Measurements from ENCODE around the gene REP15. TPM values are rescaled to one million over a fixed set of nuclear protein-coding genes. Genes with fewer than 3 reads are reported as not detected.
A peak's percentile ranks its signal among the peaks of the same experiment; 100 is the strongest.

REP15 gene
- total RNA-seq, 1 donor from 2014 or later: 0.35 TPM

GRCh38 chr12:27709212-27709931 is 13.1 kb downstream of the REP15 start:
- Mint-ChIP-seq H3K36me3 (ENCODE audit: low read depth) (peaks cover 26% of the 10 kb centered on the region), H3K9me3 (no peaks in the 10 kb centered on the region), H3K4me1 (peaks cover 26% of the 10 kb centered on the region), H3K4me3 (no peak overlapping the region), H3K27me3 (no peaks in the 10 kb centered on the region), H3K27ac (no peak overlapping the region)
- no peak for TF ChIP-seq CTCF (IDR thresholded peaks at IDR 0.05)
- ATAC-seq (ENCODE audit: low read depth) (no peak), DNase-seq (no peak)
- ChIA-PET POLR2A (interaction anchor here (1.3 to 3.4 kb wide), 2 partner anchors 70 to 186 kb away, joined by 3 to 26 read pairs; partner anchors contain the start of genes KLHL42 and MANSC4), CTCF (no interaction called here)
- intact Hi-C loops (cut with micrococcal nuclease): no loop called here

- ATAC-seq (ENCODE audit: low read depth): peak; percentile 35
- H3K36me3 Mint-ChIP-seq (ENCODE audit: low read depth): peaks cover 29% of the 10 kb centered on the region
- H3K27ac Mint-ChIP-seq: peak overlapping the region; percentile 99
- no peaks in the 10 kb centered on the region for H3K27me3 Mint-ChIP-seq
- ChIA-PET POLR2A (interaction anchor here (1.3 to 3.4 kb wide), 2 partner anchors 70 to 187 kb away, joined by 3 to 26 read pairs; partner anchors contain the start of genes KLHL42 and MANSC4), CTCF (no interaction called here)
- peaks cover 29% of the 10 kb centered on the region for H3K4me1 Mint-ChIP-seq
- no peak for TF ChIP-seq CTCF (IDR thresholded peaks at IDR 0.05)
- H3K9me3 Mint-ChIP-seq: no peaks in the 10 kb centered on the region
- intact Hi-C loops (cut with micrococcal nuclease): loop anchor here (1.0 to 5.0 kb wide), 9 partner anchors 70 to 1671 kb away; partner anchors contain the start of genes CCDC91, ERGIC2, FGFR1OP2 and ITPR2
- H3K4me3 Mint-ChIP-seq: peak overlapping the region; percentile 99
- DNase-seq: no peak
Measured at GRCh38 chr12:27709932-27710591, 13.8 kb downstream of the REP15 start.

- CTCF ChIA-PET: no interaction called here
- no peak for TF ChIP-seq CTCF (IDR thresholded peaks at IDR 0.05)
- H3K27me3 Mint-ChIP-seq: no peaks in the 10 kb centered on the region
Measured at GRCh38 chr12:27710592-27711316, 14.5 kb downstream of the REP15 start, which contains the start of gene MRPS35. MRPS35 (plus strand) TSS chr12:27710832; CDS start chr12:27710844, 12 bp downstream.

GRCh38 chr12:27711317-27711682 is 15.1 kb downstream of the REP15 start:
- ATAC-seq (ENCODE audit: low read depth) (no peak), DNase-seq (no peak)
- TF ChIP-seq CTCF (IDR thresholded peaks at IDR 0.05): no peak
- Mint-ChIP-seq H3K27me3 (no peaks in the 10 kb centered on the region), H3K36me3 (ENCODE audit: low read depth) (peaks cover 38% of the 10 kb centered on the region), H3K9me3 (no peaks in the 10 kb centered on the region), H3K4me1 (peaks cover 29% of the 10 kb centered on the region), H3K27ac (peak overlapping the region; percentile 99), H3K4me3 (peak overlapping the region; percentile 99)
- POLR2A ChIA-PET: interaction anchor here (3.4 kb wide), 1 partner anchor 69 kb away, joined by 26 read pairs; the partner anchor contains the start of genes KLHL42 and MANSC4
- CTCF ChIA-PET: no interaction called here
- intact Hi-C loops (cut with micrococcal nuclease): loop anchor here (2.0 to 5.0 kb wide), 5 partner anchors 110 to 1670 kb away; partner anchors contain the start of genes ERGIC2, PPFIBP1, STK38L and TM7SF3

More at GRCh38 chr12:27710592-27711316, 14.5 kb downstream of the REP15 start, which contains the start of gene MRPS35:
- Mint-ChIP-seq H3K27ac (peak within 1 kb of the TSS; percentile 99), H3K9me3 (no peaks in the 10 kb centered on the region), H3K4me3 (peak within 1 kb of the TSS; percentile 99), H3K4me1 (peaks cover 29% of the 10 kb centered on the region), H3K36me3 (ENCODE audit: low read depth) (peaks cover 34% of the 10 kb centered on the region)
- POLR2A ChIA-PET: interaction anchor here (1.3 to 3.4 kb wide), 2 partner anchors 69 to 187 kb away, joined by 3 to 26 read pairs; partner anchors contain the start of genes KLHL42 and MANSC4
- intact Hi-C loops (cut with micrococcal nuclease): loop anchor here (1.0 to 5.0 kb wide), 9 partner anchors 70 to 1670 kb away; partner anchors contain the start of genes CCDC91, ERGIC2, FGFR1OP2 and ITPR2
- peak; percentile 92 for DNase-seq
- peak; percentile 99 for ATAC-seq (ENCODE audit: low read depth)

Data from activated B cell treated with CpG ODN at 0.5 μM for 24 hours (primary cell).